ENCODE data around the gene CR2.

- TF ChIP-seq POLR2AphosphoS5 (IDR thresholded peaks at IDR 0.05; ENCODE audit: borderline replicate concordance, low read depth, low read length) (no peak), EZH2 (IDR thresholded peaks at IDR 0.05) (no peak), FOXP2 (optimal IDR thresholded peaks at IDR 0.05; ENCODE audit: control extremely low read depth, extremely low read length, insufficient read depth) (no peak)
These were observed 40.0 kb downstream of the CR2 start for GRCh38 chr1:207494171-207494570.
